HL-60 (cell line): ENCODE measurements around the gene SLC26A3.

ENCODE experiments used
- POLR2AphosphoS5 ChIP-seq: IDR thresholded peaks from 2 replicates; pipeline ENCODE4 v1.6.1; 2012; ENCODE audit warnings: low read depth
- SPI1 ChIP-seq: IDR thresholded peaks from 2 replicates; pipeline ENCODE4 v1.6.1; 2012; ENCODE audit warnings: low read depth, mild to moderate bottlenecking, borderline replicate concordance
- TF ChIP-seq, protein P1 (sequence below): IDR thresholded peaks from one replicate; pipeline ENCODE4 v1.5.1; 2011; ENCODE audit warnings: low read length, control low read depth, inconsistent platforms; ENCODE audit not compliant: insufficient read depth
- TF ChIP-seq, protein P2 (sequence below): IDR thresholded peaks from 2 replicates; pipeline ENCODE4 v1.6.1; 2012; ENCODE audit warnings: low read depth; ENCODE audit not compliant: insufficient replicate concordance

DNA sequence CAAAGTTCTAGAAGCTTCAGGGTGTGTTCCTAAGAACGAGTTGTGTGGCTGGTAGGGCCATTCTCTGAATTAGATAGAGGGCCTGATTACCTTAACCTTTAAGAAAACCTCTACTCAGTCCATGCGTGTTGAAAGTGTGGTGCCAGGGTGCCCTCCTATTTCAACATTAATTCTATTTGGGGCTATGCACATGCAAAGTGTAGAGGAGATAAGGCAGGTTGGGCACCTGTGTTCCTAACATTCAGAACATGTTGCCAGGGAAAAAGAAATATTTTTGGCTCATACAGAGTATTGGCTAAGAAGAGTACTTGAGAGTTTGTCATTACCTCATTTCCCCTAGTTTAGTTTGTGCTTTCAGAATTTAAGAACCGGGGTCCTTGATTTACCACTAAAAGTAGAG is 20.6 kb downstream of the SLC26A3 start:
- TF ChIP-seq, protein P1, sequence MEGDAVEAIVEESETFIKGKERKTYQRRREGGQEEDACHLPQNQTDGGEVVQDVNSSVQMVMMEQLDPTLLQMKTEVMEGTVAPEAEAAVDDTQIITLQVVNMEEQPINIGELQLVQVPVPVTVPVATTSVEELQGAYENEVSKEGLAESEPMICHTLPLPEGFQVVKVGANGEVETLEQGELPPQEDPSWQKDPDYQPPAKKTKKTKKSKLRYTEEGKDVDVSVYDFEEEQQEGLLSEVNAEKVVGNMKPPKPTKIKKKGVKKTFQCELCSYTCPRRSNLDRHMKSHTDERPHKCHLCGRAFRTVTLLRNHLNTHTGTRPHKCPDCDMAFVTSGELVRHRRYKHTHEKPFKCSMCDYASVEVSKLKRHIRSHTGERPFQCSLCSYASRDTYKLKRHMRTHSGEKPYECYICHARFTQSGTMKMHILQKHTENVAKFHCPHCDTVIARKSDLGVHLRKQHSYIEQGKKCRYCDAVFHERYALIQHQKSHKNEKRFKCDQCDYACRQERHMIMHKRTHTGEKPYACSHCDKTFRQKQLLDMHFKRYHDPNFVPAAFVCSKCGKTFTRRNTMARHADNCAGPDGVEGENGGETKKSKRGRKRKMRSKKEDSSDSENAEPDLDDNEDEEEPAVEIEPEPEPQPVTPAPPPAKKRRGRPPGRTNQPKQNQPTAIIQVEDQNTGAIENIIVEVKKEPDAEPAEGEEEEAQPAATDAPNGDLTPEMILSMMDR = no peak
- TF ChIP-seq SPI1 (no peak), POLR2AphosphoS5 (no peak)
- TF ChIP-seq, protein P2, sequence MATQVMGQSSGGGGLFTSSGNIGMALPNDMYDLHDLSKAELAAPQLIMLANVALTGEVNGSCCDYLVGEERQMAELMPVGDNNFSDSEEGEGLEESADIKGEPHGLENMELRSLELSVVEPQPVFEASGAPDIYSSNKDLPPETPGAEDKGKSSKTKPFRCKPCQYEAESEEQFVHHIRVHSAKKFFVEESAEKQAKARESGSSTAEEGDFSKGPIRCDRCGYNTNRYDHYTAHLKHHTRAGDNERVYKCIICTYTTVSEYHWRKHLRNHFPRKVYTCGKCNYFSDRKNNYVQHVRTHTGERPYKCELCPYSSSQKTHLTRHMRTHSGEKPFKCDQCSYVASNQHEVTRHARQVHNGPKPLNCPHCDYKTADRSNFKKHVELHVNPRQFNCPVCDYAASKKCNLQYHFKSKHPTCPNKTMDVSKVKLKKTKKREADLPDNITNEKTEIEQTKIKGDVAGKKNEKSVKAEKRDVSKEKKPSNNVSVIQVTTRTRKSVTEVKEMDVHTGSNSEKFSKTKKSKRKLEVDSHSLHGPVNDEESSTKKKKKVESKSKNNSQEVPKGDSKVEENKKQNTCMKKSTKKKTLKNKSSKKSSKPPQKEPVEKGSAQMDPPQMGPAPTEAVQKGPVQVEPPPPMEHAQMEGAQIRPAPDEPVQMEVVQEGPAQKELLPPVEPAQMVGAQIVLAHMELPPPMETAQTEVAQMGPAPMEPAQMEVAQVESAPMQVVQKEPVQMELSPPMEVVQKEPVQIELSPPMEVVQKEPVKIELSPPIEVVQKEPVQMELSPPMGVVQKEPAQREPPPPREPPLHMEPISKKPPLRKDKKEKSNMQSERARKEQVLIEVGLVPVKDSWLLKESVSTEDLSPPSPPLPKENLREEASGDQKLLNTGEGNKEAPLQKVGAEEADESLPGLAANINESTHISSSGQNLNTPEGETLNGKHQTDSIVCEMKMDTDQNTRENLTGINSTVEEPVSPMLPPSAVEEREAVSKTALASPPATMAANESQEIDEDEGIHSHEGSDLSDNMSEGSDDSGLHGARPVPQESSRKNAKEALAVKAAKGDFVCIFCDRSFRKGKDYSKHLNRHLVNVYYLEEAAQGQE = no peak
